HepG2 (cell line): ENCODE measurements around the gene RNH1. TPM values are rescaled to one million over a fixed set of nuclear protein-coding genes. Genes with fewer than 3 reads are reported as not detected.

Experiments used
- ATAD3A ChIP-seq: sonication (generic); formaldehyde crosslinking; IDR thresholded peaks from 2 replicates; pipeline ENCODE4 v1.4.0; 2020; ENCODE audit warnings: missing genetic modification reagents
- CREB3 ChIP-seq: sonication (generic); formaldehyde crosslinking; IDR thresholded peaks from 2 replicates; pipeline ENCODE4 v1.5.0; 2020; ENCODE audit warnings: missing genetic modification reagents
- FOXO4 ChIP-seq: sonication (generic); formaldehyde crosslinking; conservative IDR thresholded peaks from 2 replicates; pipeline ENCODE4 v1.8.1; 2023; ENCODE audit warnings: missing genetic modification reagents
- HOXA5 ChIP-seq: sonication (generic); formaldehyde crosslinking; IDR thresholded peaks from 2 replicates; pipeline ENCODE4 v1.4.0; 2020; ENCODE audit warnings: missing genetic modification reagents
- IRX3 ChIP-seq: sonication (generic); formaldehyde crosslinking; IDR thresholded peaks from 2 replicates; pipeline ENCODE4 v1.8.1; 2023; ENCODE audit warnings: mild to moderate bottlenecking, low read depth, missing genetic modification reagents, borderline replicate concordance
- JARID2 ChIP-seq: sonication (generic); formaldehyde crosslinking; IDR thresholded peaks from 2 replicates; pipeline ENCODE4 v1.8.1; 2023; ENCODE audit warnings: missing genetic modification reagents, inconsistent platforms; ENCODE audit not compliant: insufficient replicate concordance
- KLF11 ChIP-seq: IDR thresholded peaks from 2 replicates; pipeline ENCODE4 v1.6.1; 2016; ENCODE audit warnings: missing compliant biosample characterization
- MAZ ChIP-seq, 2 experiments: sonication (generic) in 1 of 2; formaldehyde crosslinking in 1 of 2; IDR thresholded peaks; 2 replicates each; pipeline versions ENCODE4 v1.5.0 to v1.6.1; 2012 to 2020; ENCODE audit warnings: low read depth in 2 of 2, mild to moderate bottlenecking in 2 of 2, borderline replicate concordance in 1 of 2, improper control_type of control experiment in 1 of 2, low read length in 1 of 2, missing genetic modification reagents in 1 of 2, moderate library complexity in 1 of 2
- NCOA2 ChIP-seq: sonication (generic); formaldehyde crosslinking; IDR thresholded peaks from 2 replicates; pipeline ENCODE4 v1.8.0; 2022; ENCODE audit warnings: inconsistent platforms
- PHF20 ChIP-seq: sonication (generic); formaldehyde crosslinking; IDR thresholded peaks from 2 replicates; pipeline ENCODE4 v1.5.0; 2020; ENCODE audit warnings: mild to moderate bottlenecking, missing genetic modification reagents
- PHF21A ChIP-seq: sonication (generic); formaldehyde crosslinking; IDR thresholded peaks from 2 replicates; pipeline ENCODE4 v1.5.0; 2020; ENCODE audit warnings: mild to moderate bottlenecking, missing genetic modification reagents
- PITX1 ChIP-seq: sonication (generic); formaldehyde crosslinking; IDR thresholded peaks from 2 replicates; pipeline ENCODE4 v1.5.1; 2020; ENCODE audit warnings: mild to moderate bottlenecking, missing genetic modification reagents
- POLR2AphosphoS5 ChIP-seq: IDR thresholded peaks from 2 replicates; pipeline ENCODE4 v1.6.1; 2012; ENCODE audit warnings: low read depth, low read length
- RNF2 ChIP-seq: fragments of 450-650 bp; conservative IDR thresholded peaks from 2 replicates; pipeline ENCODE4 v1.6.1; 2016; ENCODE audit warnings: low read depth
- TOPORS ChIP-seq: sonication (generic); formaldehyde crosslinking; IDR thresholded peaks from 2 replicates; pipeline ENCODE4 v1.8.0; 2023; ENCODE audit warnings: mild to moderate bottlenecking, missing genetic modification reagents
- ZBTB14 ChIP-seq: sonication (generic); formaldehyde crosslinking; IDR thresholded peaks from 2 replicates; pipeline ENCODE4 v1.4.0; 2020; ENCODE audit warnings: missing genetic modification reagents
- ZNF562 ChIP-seq: sonication (generic); formaldehyde crosslinking; IDR thresholded peaks from 2 replicates; pipeline ENCODE4 v1.8.0; 2022; ENCODE audit warnings: missing genetic modification reagents, borderline replicate concordance
- ZNF747 ChIP-seq: sonication (generic); formaldehyde crosslinking; IDR thresholded peaks from 2 replicates; pipeline ENCODE4 v1.8.1; 2023; ENCODE audit warnings: missing genetic modification reagents, mild to moderate bottlenecking, borderline replicate concordance
- ZNF782 ChIP-seq: sonication (generic); formaldehyde crosslinking; IDR thresholded peaks from 2 replicates; pipeline ENCODE4 v1.4.0; 2020; ENCODE audit warnings: missing genetic modification reagents, mild to moderate bottlenecking, borderline replicate concordance
- ZSCAN25 ChIP-seq: sonication (generic); formaldehyde crosslinking; IDR thresholded peaks from 2 replicates; pipeline ENCODE4 v1.8.0; 2022; ENCODE audit warnings: mild to moderate bottlenecking, missing genetic modification reagents
- polyA plus RNA-seq, 8 experiments: library from polyadenylated mRNA; depleted of rRNA in 3 of 8; stranded (reverse) in 7 of 8; unstranded in 1 of 8; fragments of >200 nt; fragmentation: Illumina TruSeq in 4 of 8; extraction: Trizol in 4 of 8; gene quantifications; 2 replicates each; pipeline versions ENCODE4 v1.2.1 to v1.2.3, GENCODE V29; 2011 to 2016; ENCODE audit warnings: low read depth in 4 of 8, missing spikeins in 1 of 8, mixed read lengths in 1 of 8; ENCODE audit not compliant: insufficient read depth in 1 of 8
- total RNA-seq, 5 experiments: library from RNA; depleted of rRNA; stranded (reverse); fragments of >200 nt; fragmentation: Illumina TruSeq; extraction: Trizol; gene quantifications; 2 replicates each; pipeline ENCODE4 v1.2.3, GENCODE V29; 2016; ENCODE audit warnings: low read depth in 1 of 5
- TF ChIP-seq, protein P1 (sequence below): IDR thresholded peaks from 2 replicates; pipeline ENCODE4 v1.6.1; 2018; ENCODE audit warnings: missing genetic modification reagents, mild to moderate bottlenecking, missing compliant biosample characterization

Gene RNH1
- total and polyA plus RNA-seq, 2 of the 13 experiments (the other 11 are each of a cell fraction or from before 2014, with no cell fraction given): 36.0 to 74.1 TPM

DNA sequence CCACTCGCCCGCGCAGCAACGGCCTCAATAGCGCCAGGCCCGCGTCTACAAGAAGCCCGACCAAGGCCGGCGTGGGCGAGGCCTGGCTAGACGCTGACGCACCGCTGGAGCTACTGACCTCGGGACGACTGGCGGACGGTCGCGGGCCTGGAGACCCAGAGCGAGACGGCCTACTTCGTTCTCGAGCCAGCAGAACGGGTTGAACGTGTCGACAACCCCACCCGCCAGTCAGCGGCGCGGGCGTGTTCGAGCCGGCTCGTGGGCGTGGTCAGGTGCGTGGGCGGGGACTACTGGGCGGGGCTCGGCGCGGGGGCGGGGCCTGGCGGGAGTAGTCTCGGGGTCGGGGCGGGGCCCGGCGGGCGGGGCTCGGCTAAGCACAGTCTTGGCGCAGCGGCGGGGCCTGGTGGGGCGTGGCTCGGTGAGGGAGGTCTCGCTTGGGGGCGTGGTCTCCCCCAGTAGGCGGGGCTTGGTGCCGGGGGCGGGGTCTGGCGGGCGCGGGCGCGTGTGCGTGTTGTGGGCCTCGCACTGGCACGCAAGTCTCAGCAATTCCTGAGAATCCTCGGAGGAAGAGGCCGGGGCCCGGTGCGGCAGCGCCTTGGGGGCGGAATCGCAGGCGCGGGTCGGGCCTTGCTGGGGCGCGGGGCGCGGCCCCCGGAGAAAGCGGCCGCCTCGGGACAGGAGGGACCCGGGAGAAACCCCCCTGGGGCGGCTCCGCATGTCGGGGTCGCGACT lies at the start of gene RNH1 (continued):
- TF ChIP-seq POLR2AphosphoS5: no peak; the same call in 1 of the 2 replicates
- 0 out of 2 replicates have a peak, but pooled peaks have one; percentile 26 for TF ChIP-seq PHF21A
- TF ChIP-seq ZSCAN25 (CRISPR knock-in tag): no peak
- no peak for TF ChIP-seq NCOA2 (CRISPR knock-in tag)
- no peak for TF ChIP-seq CREB3
- no peak; the same call in 1 of the 2 replicates for TF ChIP-seq ZNF747 (CRISPR knock-in tag)
- TF ChIP-seq ZNF562 (CRISPR knock-in tag): no peak
- TF ChIP-seq, protein P1, sequence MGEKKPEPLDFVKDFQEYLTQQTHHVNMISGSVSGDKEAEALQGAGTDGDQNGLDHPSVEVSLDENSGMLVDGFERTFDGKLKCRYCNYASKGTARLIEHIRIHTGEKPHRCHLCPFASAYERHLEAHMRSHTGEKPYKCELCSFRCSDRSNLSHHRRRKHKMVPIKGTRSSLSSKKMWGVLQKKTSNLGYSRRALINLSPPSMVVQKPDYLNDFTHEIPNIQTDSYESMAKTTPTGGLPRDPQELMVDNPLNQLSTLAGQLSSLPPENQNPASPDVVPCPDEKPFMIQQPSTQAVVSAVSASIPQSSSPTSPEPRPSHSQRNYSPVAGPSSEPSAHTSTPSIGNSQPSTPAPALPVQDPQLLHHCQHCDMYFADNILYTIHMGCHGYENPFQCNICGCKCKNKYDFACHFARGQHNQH (CRISPR knock-in tag): no peak
- TF ChIP-seq PHF20 (CRISPR knock-in tag): no peak
- TF ChIP-seq RNF2: no peak
- no peak for TF ChIP-seq KLF11 (CRISPR knock-in tag)
- no peak for TF ChIP-seq PITX1
- TF ChIP-seq HOXA5 (CRISPR knock-in tag): no peak
- TF ChIP-seq IRX3 (CRISPR knock-in tag): peak; percentile 92; the same call in 1 of the 2 replicates
- no peak for TF ChIP-seq ZNF782
- TF ChIP-seq TOPORS (CRISPR knock-in tag): peak; percentile 83; the same call in 1 of the 2 replicates
- TF ChIP-seq MAZ (IDR thresholded peaks at IDR 0.05; ENCODE audit: borderline replicate concordance, low read depth, low read length): no peak; the same call in 1 of the 2 replicates
- TF ChIP-seq MAZ (CRISPR knock-in tag; IDR thresholded peaks at IDR 0.05; ENCODE audit: low read depth): no peak; the same call in 1 of the 2 replicates
- peak; percentile 92 for TF ChIP-seq ZBTB14 (CRISPR knock-in tag)
- no peak for TF ChIP-seq ATAD3A (CRISPR knock-in tag)
- TF ChIP-seq FOXO4: no peak
- TF ChIP-seq JARID2 (CRISPR knock-in tag): no peak
